HG03354 (cell line): ENCODE measurements around the gene C16orf46.

ENCODE experiments used
- ATAC-seq: cut with Tn5 transposase; IDR thresholded peaks from one replicate; pipeline ENCODE4 v1.9.1; 2021; ENCODE audit warnings: mild to moderate bottlenecking; ENCODE audit not compliant: unreplicated experiment, poor library complexity, severe bottlenecking

Gene C16orf46

GRCh38 chr16:81029930-81030604 is 47.0 kb downstream of the C16orf46 start:
- ATAC-seq: no peak

- ATAC-seq: no peak
Observed at GRCh38 chr16:81026429-81026828, 50.6 kb downstream of the C16orf46 start.

GRCh38 chr16:81018496-81018895 is 58.5 kb downstream of the C16orf46 start:
- ATAC-seq: no peak

- ATAC-seq: no peak
Observed at GRCh38 chr16:81014672-81015071, 62.4 kb downstream of the C16orf46 start.

GRCh38 chr16:81012974-81013373 is 64.1 kb downstream of the C16orf46 start:
- ATAC-seq: no peak
